Suprapubic skin (tissue), 4 donors: ENCODE results near the gene PMAIP1. TPM values are rescaled to one million over a fixed set of nuclear protein-coding genes. Genes with fewer than 3 reads are reported as not detected.

Experiments
- DNase-seq, 2 donors: peaks; one replicate each; pipeline ENCODE4 v3.0.0-alpha.2; 2019; ENCODE audit warnings: low spot score in 2 of 2
- H3K27ac ChIP-seq: fragments of 200-600 bp; sonication (generic); one replicate; pipeline ENCODE4 v1.5.1; 2019
- H3K27me3 ChIP-seq: fragments of 200-600 bp; sonication (generic); one replicate; pipeline ENCODE4 v1.5.1; 2019
- H3K36me3 ChIP-seq: fragments of 200-600 bp; sonication (generic); one replicate; pipeline ENCODE4 v1.5.1; 2019
- H3K4me1 ChIP-seq: fragments of 200-600 bp; sonication (generic); one replicate; pipeline ENCODE4 v1.5.1; 2019
- H3K4me3 ChIP-seq: fragments of 200-600 bp; sonication (generic); one replicate; pipeline ENCODE4 v1.5.1; 2019; ENCODE audit warnings: mild to moderate bottlenecking
- H3K9me3 ChIP-seq: fragments of 200-600 bp; sonication (generic); one replicate; pipeline ENCODE4 v1.5.1; 2019
- CTCF ChIP-seq, 2 donors: fragments of 200-600 bp in 1 of 2; fragments of 450-650 bp in 1 of 2; sonication (generic) in 1 of 2; IDR thresholded peaks; one replicate each; pipeline ENCODE4 v1.5.1; 2016 to 2019; ENCODE audit warnings: antibody characterized with exemption in 2 of 2, mild to moderate bottlenecking in 1 of 2, moderate library complexity in 1 of 2
- EP300 ChIP-seq: sonication (generic); formaldehyde crosslinking; IDR thresholded peaks from one replicate; pipeline ENCODE4 v1.6.1; 2017; ENCODE audit warnings: antibody characterized with exemption
- POLR2A ChIP-seq, 2 donors: fragments of 450-650 bp; IDR thresholded peaks; one replicate each; pipeline ENCODE4 v1.6.1; 2017; ENCODE audit warnings: antibody characterized with exemption in 2 of 2, mild to moderate bottlenecking in 2 of 2, moderate library complexity in 2 of 2
- POLR2AphosphoS5 ChIP-seq, 3 donors: sonication (generic); formaldehyde crosslinking; IDR thresholded peaks; one replicate each; pipeline ENCODE4 v1.6.1; 2017; ENCODE audit warnings: antibody characterized with exemption in 3 of 3
- WGBS: methylation state at CpG from one replicate; pipeline ENCODE4 v1.1.5; 2018; 5-methylcytosine and 5-hydroxymethylcytosine counted together
- total RNA-seq, 4 donors: library from RNA; depleted of rRNA; stranded (reverse); fragments of >200 nt; gene quantifications; one replicate each; pipeline ENCODE4 v1.1.0, GENCODE V29; 2016

The PMAIP1 gene
- total RNA-seq, 4 donors from 2014 or later = 18.5 to 27.3 (median 23.8) TPM

- Histone ChIP-seq H3K27ac (no peak overlapping the region), H3K4me1 (no peaks in the 10 kb centered on the region), H3K9me3 (no peaks in the 10 kb centered on the region), H3K27me3 (no peaks in the 10 kb centered on the region), H3K36me3 (no peaks in the 10 kb centered on the region), H3K4me3 (no peak overlapping the region)
- WGBS = 94% methylated on average over 4 of the region's 4 CpGs
- TF ChIP-seq EP300 (no peak), POLR2AphosphoS5 (IDR thresholded peaks at IDR 0.05) (no peak), POLR2A (IDR thresholded peaks at IDR 0.05) (no peak), CTCF (IDR thresholded peaks at IDR 0.05) (no peak)
- no peak for DNase-seq
These were observed 38.9 kb downstream of the PMAIP1 start for GRCh38 chr18:59938676-59939075.

DNA sequence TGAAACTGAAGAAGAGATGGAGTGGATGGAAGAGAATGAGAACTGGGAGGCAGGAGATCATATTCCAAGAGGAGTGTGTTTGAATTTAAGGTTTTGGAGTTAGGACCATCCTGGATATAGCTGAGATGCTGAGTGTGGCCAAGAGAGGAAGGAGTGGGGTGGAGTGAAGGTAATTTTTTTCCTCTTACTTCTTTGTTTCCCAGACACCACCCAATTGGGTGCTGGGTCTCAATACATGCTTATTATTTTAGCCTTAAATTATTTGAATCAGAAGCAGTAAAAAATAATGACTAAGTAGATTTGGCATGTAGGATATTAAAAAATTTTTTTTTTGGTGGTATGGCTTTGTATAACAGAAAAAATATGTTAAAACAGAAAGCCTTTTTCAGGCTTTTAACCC lies 39.3 kb downstream of the PMAIP1 start:
- TF ChIP-seq POLR2A (IDR thresholded peaks at IDR 0.05) (no peak), CTCF (IDR thresholded peaks at IDR 0.05) (no peak), POLR2AphosphoS5 (IDR thresholded peaks at IDR 0.05) (no peak), EP300 (no peak)
- Histone ChIP-seq H3K4me3 (no peak overlapping the region), H3K27ac (no peak overlapping the region), H3K9me3 (no peaks in the 10 kb centered on the region), H3K4me1 (no peaks in the 10 kb centered on the region), H3K36me3 (no peaks in the 10 kb centered on the region), H3K27me3 (no peaks in the 10 kb centered on the region)
- DNase-seq = no peak

DNA sequence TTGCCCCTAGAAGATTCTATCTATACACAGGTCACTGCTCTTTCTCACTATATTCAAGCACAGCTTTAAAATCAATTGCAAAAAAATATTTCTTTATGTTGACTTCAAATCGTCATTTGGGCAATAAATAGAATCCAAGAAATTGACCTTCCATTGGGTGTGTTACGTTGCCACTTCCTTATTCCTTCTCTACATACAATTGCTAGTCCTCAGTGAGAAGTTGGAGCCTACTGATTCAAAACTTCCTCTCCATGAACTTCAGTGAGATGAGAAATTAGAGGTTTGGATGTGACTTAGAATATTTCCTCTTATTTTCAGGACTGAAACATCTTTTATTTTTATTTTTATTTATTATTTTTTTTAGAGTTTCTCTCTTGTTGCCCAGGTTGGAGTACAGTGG lies 40.3 kb downstream of the PMAIP1 start:
- TF ChIP-seq POLR2A (IDR thresholded peaks at IDR 0.05) (no peak), EP300 (no peak), CTCF (IDR thresholded peaks at IDR 0.05) (no peak), POLR2AphosphoS5 (IDR thresholded peaks at IDR 0.05) (no peak)
- H3K4me3 ChIP-seq = no peak overlapping the region
- H3K27ac ChIP-seq = no peak overlapping the region
- no peak for DNase-seq
- no peaks in the 10 kb centered on the region for H3K4me1 ChIP-seq
- WGBS = 61% methylated on average over 2 of the region's 2 CpGs
- H3K36me3 ChIP-seq = no peaks in the 10 kb centered on the region
- H3K9me3 ChIP-seq = no peaks in the 10 kb centered on the region
- H3K27me3 ChIP-seq = no peaks in the 10 kb centered on the region

GRCh38 chr18:59941331-59941730 lies 41.5 kb downstream of the PMAIP1 start:
- TF ChIP-seq EP300 = no peak
- no peaks in the 10 kb centered on the region for H3K9me3 ChIP-seq
- H3K4me3 ChIP-seq = no peak overlapping the region
- no peaks in the 10 kb centered on the region for H3K4me1 ChIP-seq
- no peak overlapping the region for H3K27ac ChIP-seq
- H3K27me3 ChIP-seq = no peaks in the 10 kb centered on the region
- no peak for DNase-seq
- WGBS = 74% methylated on average over 4 of the region's 4 CpGs
- no peaks in the 10 kb centered on the region for H3K36me3 ChIP-seq

DNA sequence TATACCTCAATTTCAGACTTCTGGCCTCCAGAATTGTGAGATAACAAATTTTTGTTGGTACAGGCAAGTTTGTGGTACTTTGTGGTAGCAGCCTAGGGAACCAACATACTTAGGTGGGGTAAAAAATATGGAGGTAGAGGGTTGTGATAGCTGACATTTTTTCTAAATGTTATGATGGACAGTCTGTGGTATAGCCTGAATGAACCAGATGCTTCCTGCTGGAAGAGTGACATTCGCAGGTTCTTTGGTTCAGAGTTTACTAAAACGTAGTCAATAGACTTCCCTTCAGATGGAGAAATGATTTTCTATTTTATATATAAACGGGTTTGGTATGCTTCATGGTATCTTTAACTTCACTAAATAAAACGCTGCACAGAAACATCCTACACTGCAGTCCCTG lies 42.8 kb downstream of the PMAIP1 start:
- 91% methylated on average over 4 of the region's 4 CpGs for WGBS
- Histone ChIP-seq H3K27me3 (no peaks in the 10 kb centered on the region), H3K27ac (no peak overlapping the region), H3K9me3 (no peaks in the 10 kb centered on the region), H3K4me3 (no peak overlapping the region), H3K36me3 (no peaks in the 10 kb centered on the region), H3K4me1 (no peaks in the 10 kb centered on the region)
- no peak for DNase-seq
- no peak for TF ChIP-seq POLR2AphosphoS5 (IDR thresholded peaks at IDR 0.05)
- TF ChIP-seq CTCF (IDR thresholded peaks at IDR 0.05) = no peak
- TF ChIP-seq POLR2A (IDR thresholded peaks at IDR 0.05) = no peak
- TF ChIP-seq EP300 = no peak

GRCh38 chr18:59945544-59945943 lies 45.7 kb downstream of the PMAIP1 start:
- H3K27ac ChIP-seq = no peak overlapping the region
- WGBS = 91% methylated on average over 2 of the region's 2 CpGs

More at GRCh38 chr18:59945544-59945943, 45.7 kb downstream of the PMAIP1 start:
- H3K27me3 ChIP-seq = no peaks in the 10 kb centered on the region
- no peaks in the 10 kb centered on the region for H3K9me3 ChIP-seq
- TF ChIP-seq POLR2AphosphoS5 (IDR thresholded peaks at IDR 0.05) (no peak), CTCF (IDR thresholded peaks at IDR 0.05) (no peak), POLR2A (IDR thresholded peaks at IDR 0.05) (no peak), EP300 (no peak)
- H3K4me3 ChIP-seq = no peak overlapping the region
- no peaks in the 10 kb centered on the region for H3K36me3 ChIP-seq
- DNase-seq = no peak
- H3K4me1 ChIP-seq = peaks cover 5% of the 10 kb centered on the region
